HEK293 (cell line): ENCODE results near the gene SPAAR.

Experiments used
- CTCF ChIA-PET: fragments of 350-600 bp; formaldehyde crosslinking; extraction: SDS; loops from one replicate; lab custom pipeline; 2021; ENCODE audit warnings: antibody characterized with exemption; lab: Yijun Ruan, JAX
- POLR2A ChIA-PET: fragments of 300-600 bp; formaldehyde crosslinking; extraction: SDS; loops from one replicate; lab custom pipeline; 2020; ENCODE audit warnings: antibody characterized with exemption, inconsistent platforms; lab: Yijun Ruan, JAX
- H3K27ac ChIP-seq: fragments of 200-500 bp; sonication (Bioruptor generic); 2 replicates; pipeline ENCODE4 v1.5.1; 2014; ENCODE audit warnings: low read depth, low read length, control low read depth, inconsistent platforms; ENCODE audit errors: extremely low read depth
- H3K36me3 ChIP-seq, 2 experiments: fragments of 200-500 bp in 1 of 2; sonication (Bioruptor generic) in 1 of 2; 1 replicate in 1 of 2; 2 replicates in 1 of 2; pipeline ENCODE4 v1.5.1; 2014 to 2017; ENCODE audit warnings: inconsistent platforms in 2 of 2, low read length in 2 of 2; ENCODE audit not compliant: control insufficient read depth in 2 of 2, insufficient read depth in 1 of 2
- H3K4me1 ChIP-seq: fragments of 200-500 bp; sonication (Bioruptor generic); 2 replicates; pipeline ENCODE4 v1.5.1; 2014; ENCODE audit warnings: mild to moderate bottlenecking, low read length, inconsistent platforms; ENCODE audit not compliant: control insufficient read depth, insufficient read depth
- H3K4me3 ChIP-seq: 2 replicates; pipeline ENCODE4 v1.5.1; 2011; ENCODE audit warnings: low read depth, mild to moderate bottlenecking, control low read depth, low read length, moderate library complexity
- H3K9me3 ChIP-seq: fragments of 200-500 bp; sonication (Bioruptor generic); 2 replicates; pipeline ENCODE4 v1.5.1; 2014; ENCODE audit warnings: low read depth, low read length, inconsistent platforms; ENCODE audit not compliant: control insufficient read depth, insufficient read depth
- HIC1 ChIP-seq: fragments of 450-650 bp; formaldehyde crosslinking; IDR thresholded peaks from 2 replicates; pipeline ENCODE4 v1.5.1; 2016; ENCODE audit warnings: missing biosample characterization, missing genetic modification characterization
- KLF7 ChIP-seq: fragments of 450-650 bp; formaldehyde crosslinking; IDR thresholded peaks from 2 replicates; pipeline ENCODE4 v1.5.1; 2016; ENCODE audit warnings: missing biosample characterization, missing genetic modification characterization, borderline replicate concordance
- MEIS1 ChIP-seq: sonication (generic); formaldehyde crosslinking; IDR thresholded peaks from 2 replicates; pipeline ENCODE4 v1.8.1; 2022; ENCODE audit warnings: missing genetic modification reagents, mild to moderate bottlenecking, borderline replicate concordance
- OVOL3 ChIP-seq: fragments of 450-650 bp; formaldehyde crosslinking; IDR thresholded peaks from 2 replicates; pipeline ENCODE4 v1.5.1; 2016; ENCODE audit warnings: missing biosample characterization, missing genetic modification characterization
- PBX3 ChIP-seq: sonication (generic); formaldehyde crosslinking; IDR thresholded peaks from 2 replicates; pipeline ENCODE4 v1.8.1; 2022; ENCODE audit warnings: mild to moderate bottlenecking, moderate library complexity, missing genetic modification reagents
- PRDM4 ChIP-seq: fragments of 450-650 bp; formaldehyde crosslinking; IDR thresholded peaks from 2 replicates; pipeline ENCODE4 v1.5.1; 2017; ENCODE audit warnings: missing biosample characterization, missing genetic modification characterization
- SALL2 ChIP-seq: fragments of 450-650 bp; formaldehyde crosslinking; IDR thresholded peaks from 2 replicates; pipeline ENCODE4 v1.5.0; 2017; ENCODE audit warnings: missing biosample characterization, mild to moderate bottlenecking, missing genetic modification characterization, borderline replicate concordance
- SP2 ChIP-seq: fragments of 450-650 bp; formaldehyde crosslinking; IDR thresholded peaks from 2 replicates; pipeline ENCODE4 v1.5.1; 2016; ENCODE audit warnings: missing biosample characterization, missing genetic modification characterization
- SP7 ChIP-seq: fragments of 450-650 bp; formaldehyde crosslinking; IDR thresholded peaks from 2 replicates; pipeline ENCODE4 v1.5.1; 2016; ENCODE audit warnings: missing biosample characterization, missing genetic modification characterization
- TSHZ1 ChIP-seq: fragments of 450-650 bp; formaldehyde crosslinking; IDR thresholded peaks from 2 replicates; pipeline ENCODE4 v1.5.1; 2016; ENCODE audit warnings: missing biosample characterization, missing genetic modification characterization, borderline replicate concordance
- WT1 ChIP-seq: fragments of 450-650 bp; formaldehyde crosslinking; IDR thresholded peaks from 2 replicates; pipeline ENCODE4 v1.5.1; 2016; ENCODE audit warnings: missing biosample characterization, missing genetic modification characterization
- ZFHX2 ChIP-seq: fragments of 450-650 bp; formaldehyde crosslinking; conservative IDR thresholded peaks from 2 replicates; pipeline ENCODE4 v1.5.1; 2016; ENCODE audit warnings: missing biosample characterization, missing genetic modification characterization
- ZFP69B ChIP-seq: fragments of 450-650 bp; formaldehyde crosslinking; IDR thresholded peaks from 2 replicates; pipeline ENCODE4 v1.5.1; 2016; ENCODE audit warnings: missing biosample characterization, missing genetic modification characterization
- ZNF202 ChIP-seq: fragments of 450-650 bp; formaldehyde crosslinking; IDR thresholded peaks from 2 replicates; pipeline ENCODE4 v1.5.1; 2016; ENCODE audit warnings: missing biosample characterization, missing genetic modification characterization, borderline replicate concordance
- ZNF302 ChIP-seq: fragments of 450-650 bp; formaldehyde crosslinking; IDR thresholded peaks from 2 replicates; pipeline ENCODE4 v1.5.1; 2016; ENCODE audit warnings: missing biosample characterization, missing genetic modification characterization, low read depth
- ZNF404 ChIP-seq: fragments of 450-650 bp; formaldehyde crosslinking; IDR thresholded peaks from 2 replicates; pipeline ENCODE4 v1.5.1; 2017; ENCODE audit warnings: missing biosample characterization, missing genetic modification characterization
- ZNF433 ChIP-seq: fragments of 450-650 bp; formaldehyde crosslinking; IDR thresholded peaks from 2 replicates; pipeline ENCODE4 v1.5.1; 2016; ENCODE audit warnings: missing biosample characterization, missing genetic modification characterization, low read depth
- ZNF549 ChIP-seq: fragments of 450-650 bp; IDR thresholded peaks from 2 replicates; pipeline ENCODE4 v1.5.1; 2018; ENCODE audit warnings: missing biosample characterization, missing genetic modification characterization, mild to moderate bottlenecking, inconsistent platforms, moderate library complexity
- ZNF558 ChIP-seq: fragments of 450-650 bp; formaldehyde crosslinking; IDR thresholded peaks from 2 replicates; pipeline ENCODE4 v1.5.1; 2016; ENCODE audit warnings: missing biosample characterization, missing genetic modification characterization
- ZNF623 ChIP-seq: fragments of 450-650 bp; formaldehyde crosslinking; IDR thresholded peaks from 2 replicates; pipeline ENCODE4 v1.5.1; 2016; ENCODE audit warnings: missing biosample characterization, missing genetic modification characterization
- ZNF629 ChIP-seq: fragments of 450-650 bp; formaldehyde crosslinking; IDR thresholded peaks from 2 replicates; pipeline ENCODE4 v1.5.1; 2017; ENCODE audit warnings: missing biosample characterization, missing genetic modification characterization
- ZNF658 ChIP-seq: fragments of 450-650 bp; formaldehyde crosslinking; IDR thresholded peaks from 2 replicates; pipeline ENCODE4; 2016; ENCODE audit warnings: missing biosample characterization, missing genetic modification characterization
- ZNF664 ChIP-seq: fragments of 450-650 bp; formaldehyde crosslinking; IDR thresholded peaks from 2 replicates; pipeline ENCODE4 v1.5.1; 2016; ENCODE audit warnings: missing biosample characterization, missing genetic modification characterization
- ZNF701 ChIP-seq: fragments of 450-650 bp; formaldehyde crosslinking; IDR thresholded peaks from 2 replicates; pipeline ENCODE4 v1.5.1; 2016; ENCODE audit warnings: missing biosample characterization, missing genetic modification characterization
- ZNF768 ChIP-seq: fragments of 450-650 bp; formaldehyde crosslinking; IDR thresholded peaks from 2 replicates; pipeline ENCODE4 v1.5.1; 2018; ENCODE audit warnings: missing biosample characterization, mild to moderate bottlenecking, missing genetic modification characterization
- ZNF792 ChIP-seq: fragments of 450-650 bp; formaldehyde crosslinking; IDR thresholded peaks from 2 replicates; pipeline ENCODE4 v1.5.1; 2016; ENCODE audit warnings: missing biosample characterization, missing genetic modification characterization

SPAAR gene

GRCh38 chr9:35942286-35942685, 33.0 kb downstream of the SPAAR start:
- CTCF ChIA-PET, result interaction anchor here (0.8 to 1.7 kb wide), 3 partner anchors 81 to 368 kb away, joined by 3 to 4 read pairs (median 3); no protein-coding TSS in a partner anchor
- no peak overlapping the region for H3K27ac ChIP-seq
- no peaks in the 10 kb centered on the region for H3K9me3 ChIP-seq
- H3K36me3 ChIP-seq, result no peaks in the 10 kb centered on the region
- no peaks in the 10 kb centered on the region for H3K4me1 ChIP-seq
- no peak overlapping the region for H3K4me3 ChIP-seq
- POLR2A ChIA-PET, result interaction anchor here (1.1 kb wide), 1 partner anchor 37 kb away, joined by 4 read pairs; no protein-coding TSS in a partner anchor
- TF ChIP-seq ZNF549 (tag by site-specific recombination) (no peak), ZNF623 (tag by site-specific recombination) (no peak), ZNF302 (tag by site-specific recombination) (no peak), SALL2 (no peak), KLF7 (tag by site-specific recombination) (no peak), WT1 (no peak), ZNF433 (tag by site-specific recombination) (no peak), OVOL3 (tag by site-specific recombination) (no peak), ZNF792 (no peak), HIC1 (no peak), PRDM4 (tag by site-specific recombination) (no peak), ZNF664 (tag by site-specific recombination) (no peak), MEIS1 (CRISPR knock-in tag) (no peak), ZNF558 (no peak), ZNF629 (tag by site-specific recombination) (no peak), SP7 (tag by site-specific recombination) (no peak), ZNF701 (tag by site-specific recombination) (no peak), ZNF658 (tag by site-specific recombination) (no peak), ZFP69B (no peak)

- H3K4me3 ChIP-seq, result no peak overlapping the region
- H3K4me1 ChIP-seq, result no peaks in the 10 kb centered on the region
- H3K27ac ChIP-seq, result no peak overlapping the region
- H3K9me3 ChIP-seq, result no peaks in the 10 kb centered on the region
- no peaks in the 10 kb centered on the region for H3K36me3 ChIP-seq
- ChIA-PET CTCF (interaction anchor here (0.6 to 4.6 kb wide), 9 partner anchors 12 to 504 kb away, joined by 3 to 85 read pairs (median 5); partner anchors contain the start of gene HRCT1), POLR2A (no interaction called here)
- no peak for TF ChIP-seq TSHZ1
- TF ChIP-seq ZNF202 (tag by site-specific recombination), result no peak
- no peak for TF ChIP-seq ZNF404 (tag by site-specific recombination)
- TF ChIP-seq ZNF768 (tag by site-specific recombination), result no peak
- TF ChIP-seq PBX3 (CRISPR knock-in tag), result no peak
- no peak for TF ChIP-seq ZFHX2 (tag by site-specific recombination)
- no peak for TF ChIP-seq ZNF302 (tag by site-specific recombination)
- TF ChIP-seq SP2 (tag by site-specific recombination), result no peak
Observed at GRCh38 chr9:35944173-35944572, 34.9 kb downstream of the SPAAR start.
